ENCODE measurements around the gene SEC14L1. TPM values are rescaled to one million over a fixed set of nuclear protein-coding genes. Genes with fewer than 3 reads are reported as not detected.

SEC14L1 gene
- total RNA-seq, 1 donor: 101 TPM

DNA sequence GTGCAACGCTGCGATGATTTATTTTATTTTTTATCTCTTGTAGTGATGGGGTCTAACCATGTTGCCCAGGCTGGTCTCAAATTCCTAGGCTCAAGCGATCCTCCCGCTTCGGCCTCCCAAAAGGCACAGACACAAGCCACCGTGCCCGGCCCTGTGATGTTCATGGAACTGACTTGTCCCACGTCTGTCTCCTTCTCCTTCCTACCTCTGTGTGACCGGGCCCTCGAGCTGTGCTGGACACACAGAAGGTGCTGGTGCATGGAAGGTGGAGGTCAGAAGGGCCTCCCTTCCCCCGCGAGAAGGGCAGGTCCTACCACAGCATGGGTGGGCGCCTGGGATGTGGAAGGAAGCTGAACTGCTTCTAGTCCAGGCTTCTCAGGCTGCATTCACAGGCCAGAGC is 88.0 kb downstream of the SEC14L1 start:
- no peak overlapping the region for H3K4me3 ChIP-seq (ENCODE audit: low read depth, low read length)
- DNase-seq (ENCODE audit: low read depth): no peak
- TF ChIP-seq, protein P1, sequence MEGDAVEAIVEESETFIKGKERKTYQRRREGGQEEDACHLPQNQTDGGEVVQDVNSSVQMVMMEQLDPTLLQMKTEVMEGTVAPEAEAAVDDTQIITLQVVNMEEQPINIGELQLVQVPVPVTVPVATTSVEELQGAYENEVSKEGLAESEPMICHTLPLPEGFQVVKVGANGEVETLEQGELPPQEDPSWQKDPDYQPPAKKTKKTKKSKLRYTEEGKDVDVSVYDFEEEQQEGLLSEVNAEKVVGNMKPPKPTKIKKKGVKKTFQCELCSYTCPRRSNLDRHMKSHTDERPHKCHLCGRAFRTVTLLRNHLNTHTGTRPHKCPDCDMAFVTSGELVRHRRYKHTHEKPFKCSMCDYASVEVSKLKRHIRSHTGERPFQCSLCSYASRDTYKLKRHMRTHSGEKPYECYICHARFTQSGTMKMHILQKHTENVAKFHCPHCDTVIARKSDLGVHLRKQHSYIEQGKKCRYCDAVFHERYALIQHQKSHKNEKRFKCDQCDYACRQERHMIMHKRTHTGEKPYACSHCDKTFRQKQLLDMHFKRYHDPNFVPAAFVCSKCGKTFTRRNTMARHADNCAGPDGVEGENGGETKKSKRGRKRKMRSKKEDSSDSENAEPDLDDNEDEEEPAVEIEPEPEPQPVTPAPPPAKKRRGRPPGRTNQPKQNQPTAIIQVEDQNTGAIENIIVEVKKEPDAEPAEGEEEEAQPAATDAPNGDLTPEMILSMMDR (IDR thresholded peaks at IDR 0.05; ENCODE audit: insufficient read depth, low read depth, low read length): no peak

DNA sequence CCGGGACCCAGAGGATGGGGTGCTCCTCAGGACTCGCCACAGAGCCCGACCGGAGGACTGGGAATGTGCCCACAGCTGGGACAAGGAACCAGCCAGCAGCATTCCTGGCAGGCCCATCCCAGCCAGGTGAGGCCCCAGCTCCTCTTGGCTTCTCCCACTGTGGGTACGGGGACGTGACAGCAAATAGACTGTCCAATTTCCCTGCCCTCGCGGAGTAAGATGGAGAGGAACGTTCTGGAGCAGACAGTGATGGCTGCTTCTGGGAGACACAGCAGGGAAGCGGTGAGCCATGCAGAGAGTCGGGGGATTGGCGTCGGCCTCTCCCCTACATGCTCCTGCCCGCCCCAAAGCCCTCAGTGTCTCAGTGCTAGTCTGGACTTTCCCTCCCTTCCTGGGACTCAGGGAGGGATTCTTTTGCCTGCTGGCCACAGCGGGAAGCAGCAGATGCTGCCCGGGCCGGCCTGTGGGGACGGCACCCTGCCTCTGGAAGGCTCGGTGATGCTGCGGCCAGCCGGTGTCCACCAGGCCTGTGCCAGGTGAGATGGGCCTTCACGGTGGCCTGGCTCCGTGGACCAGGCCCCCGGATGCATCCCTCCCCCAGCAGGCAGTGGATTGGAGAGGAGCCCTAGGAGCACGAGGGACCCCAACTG is 89.1 kb downstream of the SEC14L1 start:
- DNase-seq (ENCODE audit: low read depth): no peak
- H3K4me3 ChIP-seq (ENCODE audit: low read depth, low read length): no peak overlapping the region
- TF ChIP-seq, protein P1 (IDR thresholded peaks at IDR 0.05; ENCODE audit: insufficient read depth, low read depth, low read length): no peak

DNA sequence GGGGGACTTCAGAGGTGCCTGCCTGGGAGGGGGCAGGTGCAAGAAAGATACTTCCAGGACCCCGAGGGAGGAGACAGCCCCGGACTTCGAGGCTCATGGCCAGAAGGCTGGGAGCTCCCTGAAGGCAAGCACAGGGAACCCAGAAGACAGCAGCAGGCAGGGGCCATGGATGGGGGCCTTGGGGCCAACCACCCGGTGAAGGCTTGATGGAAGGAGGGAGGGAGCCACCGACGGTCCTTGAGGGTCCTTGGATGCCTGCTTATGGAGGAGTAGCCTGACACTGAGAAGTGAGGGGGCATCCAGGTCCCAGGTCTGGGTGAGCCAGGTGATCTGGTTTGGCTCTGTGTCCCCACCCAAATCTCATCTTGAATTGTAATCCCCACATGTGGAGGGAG is 89.7 kb downstream of the SEC14L1 start:
- TF ChIP-seq, protein P1 (IDR thresholded peaks at IDR 0.05; ENCODE audit: insufficient read depth, low read depth, low read length): no peak
- no peak overlapping the region for H3K4me3 ChIP-seq (ENCODE audit: low read depth, low read length)
- DNase-seq (ENCODE audit: low read depth): no peak

DNA sequence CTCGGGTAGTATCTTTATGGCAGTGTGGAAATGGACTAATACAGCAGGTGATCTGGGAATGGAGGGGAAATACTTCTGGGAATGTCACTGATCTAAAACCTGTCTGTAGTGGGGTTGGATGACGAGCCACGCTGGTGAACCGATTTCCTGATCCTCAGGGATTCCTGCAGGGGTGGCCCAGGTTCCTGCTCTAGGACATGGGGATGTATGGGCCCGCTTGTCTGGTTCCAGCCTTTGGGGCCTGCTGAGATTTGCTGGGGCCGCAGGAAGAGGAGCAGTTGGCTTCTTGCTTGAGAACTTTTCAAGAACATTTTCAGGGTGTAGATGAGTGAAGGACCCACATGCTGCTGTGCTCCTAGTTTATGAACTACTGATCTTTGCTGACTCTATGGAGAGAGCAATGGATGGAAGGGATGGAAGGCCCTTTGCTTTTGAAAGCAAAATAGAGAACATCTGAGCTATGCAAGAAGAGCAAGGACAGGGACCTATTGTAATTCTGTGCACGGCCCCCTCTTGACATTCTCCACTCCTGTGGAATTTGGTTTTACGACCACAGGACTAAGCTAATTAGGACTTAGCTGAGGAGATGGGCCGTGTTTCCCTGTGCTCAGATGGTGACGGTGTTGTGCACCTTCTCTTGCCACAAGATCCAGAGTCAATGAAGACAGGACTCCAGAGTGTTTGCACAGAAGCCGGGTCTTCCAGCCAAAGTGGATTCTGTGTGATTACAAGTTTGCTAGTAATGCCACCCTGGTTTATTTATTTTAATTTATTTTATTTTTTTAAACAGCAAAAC is 90.5 kb downstream of the SEC14L1 start:
- DNase-seq (ENCODE audit: low read depth): no peak
- TF ChIP-seq, protein P1 (IDR thresholded peaks at IDR 0.05; ENCODE audit: insufficient read depth, low read depth, low read length): no peak
- H3K4me3 ChIP-seq (ENCODE audit: low read depth, low read length): no peak overlapping the region

DNA sequence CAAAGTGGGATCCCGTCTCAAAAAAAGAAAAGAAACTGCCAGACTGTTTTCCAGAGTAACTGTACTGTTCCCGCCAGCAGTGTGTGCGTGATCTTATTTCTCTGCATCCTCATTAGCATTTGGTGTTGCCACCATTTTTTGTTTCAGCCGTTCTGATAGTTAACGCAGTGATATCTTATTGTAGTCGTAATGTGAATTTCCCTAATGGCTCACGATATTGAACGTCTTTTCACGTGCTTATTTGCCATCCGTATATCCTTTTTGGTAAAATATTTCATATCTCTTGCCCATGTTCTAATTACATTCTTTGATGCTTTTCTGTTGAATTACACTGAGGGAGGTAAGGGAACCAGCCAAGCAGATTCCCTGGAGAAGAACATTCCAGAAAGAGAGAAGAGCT is 92.4 kb downstream of the SEC14L1 start:
- TF ChIP-seq, protein P1 (IDR thresholded peaks at IDR 0.05; ENCODE audit: insufficient read depth, low read depth, low read length): no peak
- no peak for DNase-seq (ENCODE audit: low read depth)
- H3K4me3 ChIP-seq (ENCODE audit: low read depth, low read length): no peak overlapping the region

DNA sequence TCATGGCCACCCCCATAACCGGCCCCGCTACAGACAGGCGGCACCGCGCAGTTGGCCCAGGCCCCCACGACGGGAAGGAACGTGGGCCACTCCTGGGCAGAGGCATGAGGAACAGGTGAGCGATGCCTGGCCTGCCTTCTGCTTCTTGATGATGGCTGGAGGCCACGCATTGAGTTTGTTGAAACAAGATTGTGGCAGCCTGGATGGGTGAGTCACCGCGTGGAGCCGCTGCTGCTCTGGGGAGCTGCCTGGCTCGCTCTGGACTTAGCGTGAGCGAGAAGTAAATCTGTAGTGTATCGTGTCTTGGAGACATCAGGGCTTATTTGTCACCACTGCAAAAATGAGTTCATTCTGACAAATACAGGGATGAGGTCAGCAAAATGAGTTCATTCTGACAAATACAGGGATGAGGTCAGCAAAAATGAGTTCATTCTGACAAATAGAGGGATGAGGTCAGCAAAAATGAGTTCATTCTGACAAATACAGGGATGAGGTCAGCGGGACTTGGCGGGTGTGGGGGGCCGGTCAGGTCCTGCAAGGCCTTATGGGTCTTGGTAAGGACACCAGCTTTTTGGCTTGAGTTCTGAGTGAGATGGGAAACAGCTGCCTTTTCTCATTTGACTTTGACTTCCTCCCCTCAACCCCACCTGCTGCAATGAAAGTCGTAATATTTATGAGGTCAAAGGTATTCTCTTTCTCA is 93.0 kb downstream of the SEC14L1 start:
- TF ChIP-seq, protein P1 (IDR thresholded peaks at IDR 0.05; ENCODE audit: insufficient read depth, low read depth, low read length): no peak
- peak; percentile 76 for DNase-seq (ENCODE audit: low read depth)
- H3K4me3 ChIP-seq (ENCODE audit: low read depth, low read length): no peak overlapping the region
